CD4-positive, alpha-beta memory T cell (primary cell): Measurements from ENCODE around the gene NIPAL1. TPM values are rescaled to one million over a fixed set of nuclear protein-coding genes. Genes with fewer than 3 reads are reported as not detected.

Experiments used
- CTCF ChIA-PET: fragments of 350-600 bp; sonication (Branson Sonifier 250); formaldehyde crosslinking; loops from one replicate; lab custom pipeline; 2021; ENCODE audit warnings: inconsistent platforms; ENCODE audit not compliant: partially characterized antibody; lab: Charles Lee
- POLR2A ChIA-PET: fragments of 350-600 bp; sonication (Branson Sonifier 250); formaldehyde crosslinking; loops from one replicate; lab custom pipeline; 2021; ENCODE audit not compliant: partially characterized antibody; lab: Charles Lee
- DNase-seq, 5 donors: peaks; one replicate each; pipeline versions ENCODE4 v3.0.0 to v3.0.0-alpha.2; 2020 to 2022; ENCODE audit warnings: mixed read lengths in 1 of 5
- H3K27ac ChIP-seq: one replicate; pipeline ENCODE4 v1.7.0; 2013; ENCODE audit warnings: low read depth, low read length
- H3K27me3 ChIP-seq: 2 replicates; pipeline ENCODE4 v1.7.0; 2013; ENCODE audit warnings: mild to moderate bottlenecking, low read length, moderate library complexity; ENCODE audit not compliant: insufficient read depth
- H3K36me3 ChIP-seq: 2 replicates; pipeline ENCODE4 v1.7.0; 2013; ENCODE audit warnings: mild to moderate bottlenecking, low read length, moderate library complexity; ENCODE audit not compliant: insufficient read depth
- H3K4me1 ChIP-seq: 2 replicates; pipeline ENCODE4 v1.7.0; 2013; ENCODE audit warnings: mild to moderate bottlenecking, low read length, moderate library complexity; ENCODE audit not compliant: insufficient read depth
- H3K4me3 ChIP-seq, 2 donors: one replicate each; pipeline ENCODE4 v1.7.0; 2013; ENCODE audit warnings: low read length in 2 of 2, mild to moderate bottlenecking in 1 of 2
- H3K9me3 ChIP-seq, 2 donors: one replicate each; pipeline ENCODE4 v1.7.0; 2013; ENCODE audit warnings: low read length in 2 of 2, control low read depth in 1 of 2; ENCODE audit not compliant: control insufficient read depth in 1 of 2
- H3K27ac Mint-ChIP-seq, 7 donors: one replicate each; pipeline ENCODE4 v1.8.0; 2020 to 2021; ENCODE audit warnings: mixed read lengths in 7 of 7, mild to moderate bottlenecking in 6 of 7, inconsistent platforms in 3 of 7, moderate library complexity in 3 of 7
- H3K27me3 Mint-ChIP-seq, 2 donors: one replicate each; pipeline ENCODE4 v1.8.0; 2020 to 2021; ENCODE audit warnings: mixed read lengths in 2 of 2
- H3K36me3 Mint-ChIP-seq, 2 donors: one replicate each; pipeline ENCODE4 v1.8.0; 2020 to 2021; ENCODE audit warnings: mixed read lengths in 2 of 2, inconsistent platforms in 1 of 2, mild to moderate bottlenecking in 1 of 2
- H3K4me1 Mint-ChIP-seq, 4 donors: one replicate each; pipeline ENCODE4 v1.8.0; 2020 to 2021; ENCODE audit warnings: mixed read lengths in 4 of 4, mild to moderate bottlenecking in 1 of 4
- H3K4me3 Mint-ChIP-seq, 8 donors: one replicate each; pipeline ENCODE4 v1.8.0; 2020 to 2021; ENCODE audit warnings: mixed read lengths in 8 of 8, mild to moderate bottlenecking in 7 of 8, moderate library complexity in 6 of 8, inconsistent platforms in 3 of 8
- H3K9me3 Mint-ChIP-seq, 8 donors: one replicate each; pipeline ENCODE4 v1.8.0; 2020 to 2021; ENCODE audit warnings: mixed read lengths in 8 of 8, mild to moderate bottlenecking in 5 of 8, inconsistent platforms in 3 of 8, moderate library complexity in 1 of 8
- intact Hi-C: fragments of 100-400 bp; cut with micrococcal nuclease; formaldehyde crosslinking; loops from one replicate; pipeline ENCODE4 v1.15.1; 2023
- polyA plus RNA-seq, 2 donors: library from polyadenylated mRNA; unstranded; fragments of 300-500 nt; fragmentation: Illumina TruSeq; gene quantifications; one replicate each; pipeline ENCODE4 v1.2.3, GENCODE V29; 2021
- total RNA-seq, 2 experiments: library from RNA; stranded (reverse); gene quantifications; one replicate each; pipeline ENCODE4 v1.2.3, GENCODE V29; 2021

NIPAL1 gene
- total and polyA plus RNA-seq, 4 experiments from 2014 or later, result 0.65 to 3.3 (median 1.8) TPM

GRCh38 chr4:48024522-48024921 is 8.0 kb downstream of the NIPAL1 start:
- H3K4me1 Mint-ChIP-seq, result peaks cover 0 to 15% (median 3%) of the 10 kb centered on the region in 4 donors
- Histone ChIP-seq H3K4me3 (no peak overlapping the region), H3K36me3 (no peaks in the 10 kb centered on the region), H3K4me1 (no peaks in the 10 kb centered on the region), H3K27me3 (no peaks in the 10 kb centered on the region), H3K9me3 (no peaks in the 10 kb centered on the region), H3K27ac (no peak overlapping the region)
- no peak for DNase-seq
- no peak overlapping the region for H3K4me3 Mint-ChIP-seq
- H3K36me3 Mint-ChIP-seq, result no peaks in the 10 kb centered on the region
- H3K27me3 Mint-ChIP-seq, result peaks cover 0 to 3% of the 10 kb centered on the region in 2 donors
- peaks cover 0 to 2% (median 0%) of the 10 kb centered on the region in 8 donors for H3K9me3 Mint-ChIP-seq
- H3K27ac Mint-ChIP-seq, result no peak overlapping the region
- CTCF ChIA-PET, result interaction anchor here (0.6 to 1.4 kb wide), 3 partner anchors 9 to 586 kb away, joined by 3 to 5 read pairs (median 4); no protein-coding TSS in a partner anchor
- POLR2A ChIA-PET, result no interaction called here
- intact Hi-C loops, result no loop called here

GRCh38 chr4:48025005-48025404 is 8.4 kb downstream of the NIPAL1 start:
- Histone ChIP-seq H3K9me3 (no peaks in the 10 kb centered on the region), H3K4me3 (no peak overlapping the region), H3K27me3 (no peaks in the 10 kb centered on the region), H3K4me1 (no peaks in the 10 kb centered on the region), H3K36me3 (no peaks in the 10 kb centered on the region), H3K27ac (no peak overlapping the region)
- CTCF ChIA-PET, result interaction anchor here (1.1 to 1.4 kb wide), 2 partner anchors 8 to 9 kb away, joined by 4 to 5 read pairs; no protein-coding TSS in a partner anchor
- intact Hi-C loops, result no loop called here
- Mint-ChIP-seq H3K36me3 (no peaks in the 10 kb centered on the region), H3K27me3 (peaks cover 0 to 3% of the 10 kb centered on the region in 2 donors), H3K9me3 (peaks cover 0 to 2% (median 0%) of the 10 kb centered on the region in 8 donors), H3K4me1 (peaks cover 0 to 15% (median 3%) of the 10 kb centered on the region in 4 donors), H3K4me3 (no peak overlapping the region), H3K27ac (no peak overlapping the region)
- POLR2A ChIA-PET, result no interaction called here
- DNase-seq, result no peak

GRCh38 chr4:48027653-48028052 is 11.1 kb downstream of the NIPAL1 start:
- H3K36me3 ChIP-seq, result no peaks in the 10 kb centered on the region
- no peak overlapping the region for H3K27ac ChIP-seq
- H3K36me3 Mint-ChIP-seq, result no peaks in the 10 kb centered on the region
- peaks cover 0 to 11% (median 2%) of the 10 kb centered on the region in 4 donors for H3K4me1 Mint-ChIP-seq
- ChIA-PET CTCF (no interaction called here), POLR2A (no interaction called here)
- intact Hi-C loops, result no loop called here
- H3K27me3 Mint-ChIP-seq, result peaks cover 0 to 3% of the 10 kb centered on the region in 2 donors
- no peaks in the 10 kb centered on the region for H3K27me3 ChIP-seq
- no peaks in the 10 kb centered on the region for H3K9me3 ChIP-seq
- H3K9me3 Mint-ChIP-seq, result no peaks in the 10 kb centered on the region
- DNase-seq, result no peak
- H3K27ac Mint-ChIP-seq, result no peak overlapping the region
- H3K4me3 Mint-ChIP-seq, result no peak overlapping the region
- no peak overlapping the region for H3K4me3 ChIP-seq
- no peaks in the 10 kb centered on the region for H3K4me1 ChIP-seq

GRCh38 chr4:48028696-48029095 is 12.1 kb downstream of the NIPAL1 start:
- no peak for DNase-seq
- CTCF ChIA-PET, result interaction anchor here (8.6 to 9.0 kb wide), 2 partner anchors 17 to 58 kb away, joined by 135 to 140 read pairs; no protein-coding TSS in a partner anchor
- no peaks in the 10 kb centered on the region for H3K9me3 Mint-ChIP-seq
- Histone ChIP-seq H3K36me3 (no peaks in the 10 kb centered on the region), H3K4me3 (no peak overlapping the region), H3K27me3 (no peaks in the 10 kb centered on the region), H3K9me3 (no peaks in the 10 kb centered on the region), H3K27ac (no peak overlapping the region), H3K4me1 (no peaks in the 10 kb centered on the region)
- H3K4me3 Mint-ChIP-seq, result no peak overlapping the region
- peaks cover 0 to 12% (median 2%) of the 10 kb centered on the region in 4 donors for H3K4me1 Mint-ChIP-seq
- intact Hi-C loops, result no loop called here
- H3K27ac Mint-ChIP-seq, result no peak overlapping the region
- peaks cover 0 to 1% of the 10 kb centered on the region in 2 donors for H3K27me3 Mint-ChIP-seq
- no peaks in the 10 kb centered on the region for H3K36me3 Mint-ChIP-seq
- POLR2A ChIA-PET, result no interaction called here

GRCh38 chr4:48030470-48030869 is 13.9 kb downstream of the NIPAL1 start:
- H3K9me3 Mint-ChIP-seq, result no peaks in the 10 kb centered on the region
- Histone ChIP-seq H3K27me3 (no peaks in the 10 kb centered on the region), H3K9me3 (no peaks in the 10 kb centered on the region), H3K4me3 (no peak overlapping the region), H3K4me1 (no peaks in the 10 kb centered on the region), H3K27ac (no peak overlapping the region), H3K36me3 (no peaks in the 10 kb centered on the region)
- CTCF ChIA-PET, result interaction anchor here (8.6 to 9.0 kb wide), 2 partner anchors 15 to 56 kb away, joined by 135 to 140 read pairs; no protein-coding TSS in a partner anchor
- no peaks in the 10 kb centered on the region for H3K36me3 Mint-ChIP-seq
- no peak for DNase-seq
- H3K4me1 Mint-ChIP-seq, result peaks cover 2 to 16% (median 5%) of the 10 kb centered on the region in 4 donors
- H3K27ac Mint-ChIP-seq, result no peak overlapping the region
- H3K4me3 Mint-ChIP-seq, result no peak overlapping the region
- intact Hi-C loops, result no loop called here
- H3K27me3 Mint-ChIP-seq, result no peaks in the 10 kb centered on the region
- POLR2A ChIA-PET, result no interaction called here

GRCh38 chr4:48031802-48032525 is 15.4 kb downstream of the NIPAL1 start:
- Mint-ChIP-seq H3K27ac (no peak overlapping the region), H3K4me1 (peaks cover 2 to 22% (median 5%) of the 10 kb centered on the region in 4 donors), H3K9me3 (no peaks in the 10 kb centered on the region), H3K4me3 (no peak overlapping the region), H3K27me3 (no peaks in the 10 kb centered on the region), H3K36me3 (no peaks in the 10 kb centered on the region)
- no peaks in the 10 kb centered on the region for H3K27me3 ChIP-seq
- ChIA-PET CTCF (interaction anchor here (0.8 to 9.0 kb wide), 10 partner anchors 13 to 96 kb away, joined by 3 to 140 read pairs (median 5); partner anchors contain the start of genes CNGA1 and NIPAL1), POLR2A (interaction anchor here (0.7 to 0.8 kb wide), 2 partner anchors 15 to 77 kb away, joined by 3 read pairs; no protein-coding TSS in a partner anchor)
- intact Hi-C loops, result no loop called here
- DNase-seq, result no peak
- no peaks in the 10 kb centered on the region for H3K4me1 ChIP-seq
- no peak overlapping the region for H3K27ac ChIP-seq
- H3K9me3 ChIP-seq, result no peaks in the 10 kb centered on the region
- H3K36me3 ChIP-seq, result no peaks in the 10 kb centered on the region
- H3K4me3 ChIP-seq, result no peak overlapping the region

- Mint-ChIP-seq H3K9me3 (no peaks in the 10 kb centered on the region), H3K4me3 (no peak overlapping the region), H3K4me1 (peaks cover 2 to 22% (median 5%) of the 10 kb centered on the region in 4 donors), H3K36me3 (no peaks in the 10 kb centered on the region), H3K27me3 (no peaks in the 10 kb centered on the region), H3K27ac (no peak overlapping the region)
- Histone ChIP-seq H3K27ac (no peak overlapping the region), H3K4me3 (no peak overlapping the region), H3K36me3 (no peaks in the 10 kb centered on the region), H3K27me3 (no peaks in the 10 kb centered on the region), H3K9me3 (no peaks in the 10 kb centered on the region), H3K4me1 (no peaks in the 10 kb centered on the region)
- CTCF ChIA-PET, result interaction anchor here (0.8 to 9.0 kb wide), 10 partner anchors 8 to 76 kb away, joined by 3 to 140 read pairs (median 5); partner anchors contain the start of genes CNGA1 and NIPAL1
- POLR2A ChIA-PET, result interaction anchor here (0.7 to 0.8 kb wide), 2 partner anchors 14 to 76 kb away, joined by 3 read pairs; no protein-coding TSS in a partner anchor
- intact Hi-C loops, result loop anchor here (1.0 kb wide), 3 partner anchors 15 to 109 kb away; no protein-coding TSS in a partner anchor
- no peak for DNase-seq
These were observed 16.1 kb downstream of the NIPAL1 start for GRCh38 chr4:48032721-48033120.
